ENCODE measurements around the gene MFRP. TPM values are rescaled to one million over a fixed set of nuclear protein-coding genes. Genes with fewer than 3 reads are reported as not detected.

The MFRP gene
- total and polyA plus RNA-seq, 9 donors: 0.11 TPM; not detected in 8

DNA sequence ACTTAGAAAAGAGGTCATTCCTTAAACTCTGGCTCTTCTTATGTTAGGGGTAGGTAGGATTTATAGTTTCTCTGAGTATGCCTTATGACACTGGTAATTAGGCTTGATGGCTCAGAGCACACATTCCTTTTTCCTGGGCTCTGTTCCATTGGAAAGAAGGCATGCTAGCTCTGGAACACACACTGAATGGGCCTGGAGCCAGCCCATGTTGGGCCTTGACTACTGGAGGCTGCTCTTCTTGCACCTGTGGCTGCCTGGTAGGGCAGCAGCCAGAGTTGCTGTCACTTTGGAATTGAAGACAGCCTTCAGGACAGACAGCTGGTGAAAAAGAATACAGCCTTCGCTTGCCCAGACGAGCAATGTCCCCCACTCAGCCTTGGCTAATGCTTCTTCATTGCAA lies 47.8 kb downstream of the MFRP start:
- intact Hi-C loops (cut with DNase I): no loop called here
- 75 to 90% (median 90%) methylated on average over 2 of the region's 2 CpGs for WGBS, 3 donors
- DNase-seq: peak in 1 of 5 donors; percentile 53
- TF ChIP-seq POLR2A (IDR thresholded peaks at IDR 0.05): no peak
- no peak for TF ChIP-seq EP300 (IDR thresholded peaks at IDR 0.05)
- TF ChIP-seq, protein P1, sequence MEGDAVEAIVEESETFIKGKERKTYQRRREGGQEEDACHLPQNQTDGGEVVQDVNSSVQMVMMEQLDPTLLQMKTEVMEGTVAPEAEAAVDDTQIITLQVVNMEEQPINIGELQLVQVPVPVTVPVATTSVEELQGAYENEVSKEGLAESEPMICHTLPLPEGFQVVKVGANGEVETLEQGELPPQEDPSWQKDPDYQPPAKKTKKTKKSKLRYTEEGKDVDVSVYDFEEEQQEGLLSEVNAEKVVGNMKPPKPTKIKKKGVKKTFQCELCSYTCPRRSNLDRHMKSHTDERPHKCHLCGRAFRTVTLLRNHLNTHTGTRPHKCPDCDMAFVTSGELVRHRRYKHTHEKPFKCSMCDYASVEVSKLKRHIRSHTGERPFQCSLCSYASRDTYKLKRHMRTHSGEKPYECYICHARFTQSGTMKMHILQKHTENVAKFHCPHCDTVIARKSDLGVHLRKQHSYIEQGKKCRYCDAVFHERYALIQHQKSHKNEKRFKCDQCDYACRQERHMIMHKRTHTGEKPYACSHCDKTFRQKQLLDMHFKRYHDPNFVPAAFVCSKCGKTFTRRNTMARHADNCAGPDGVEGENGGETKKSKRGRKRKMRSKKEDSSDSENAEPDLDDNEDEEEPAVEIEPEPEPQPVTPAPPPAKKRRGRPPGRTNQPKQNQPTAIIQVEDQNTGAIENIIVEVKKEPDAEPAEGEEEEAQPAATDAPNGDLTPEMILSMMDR (IDR thresholded peaks at IDR 0.05): no peak
- Histone ChIP-seq H3K9me3 (no peaks in the 10 kb centered on the region), H3K4me3 (no peak overlapping the region), H3K36me3 (no peaks in the 10 kb centered on the region), H3K4me1 (ENCODE audit: insufficient read depth) (no peaks in the 10 kb centered on the region), H3K27me3 (no peaks in the 10 kb centered on the region), H3K27ac (no peak overlapping the region)

DNA sequence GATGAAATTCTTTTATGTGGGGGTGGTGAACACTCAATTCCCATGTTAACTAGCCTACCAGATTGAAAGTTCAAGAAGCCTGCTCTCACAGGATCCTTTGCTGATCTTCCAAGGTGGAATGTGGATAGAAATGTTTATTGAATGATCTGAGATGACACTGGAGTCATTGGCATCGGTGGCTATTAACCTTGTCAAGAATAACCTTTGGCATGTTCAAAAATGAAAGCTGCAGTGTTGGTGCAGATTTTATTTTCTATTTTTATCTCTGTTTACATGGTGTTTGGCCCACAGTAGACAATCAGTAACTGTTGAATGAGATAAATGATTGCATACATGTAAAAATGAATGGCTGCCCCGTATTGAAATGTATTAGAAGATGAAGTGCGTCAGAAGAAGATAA lies 48.6 kb downstream of the MFRP start:
- TF ChIP-seq POLR2A (IDR thresholded peaks at IDR 0.05) (no peak), EP300 (IDR thresholded peaks at IDR 0.05) (no peak)
- TF ChIP-seq, protein P1 (IDR thresholded peaks at IDR 0.05): no peak
- Histone ChIP-seq H3K27me3 (no peaks in the 10 kb centered on the region), H3K4me1 (ENCODE audit: insufficient read depth) (no peaks in the 10 kb centered on the region), H3K4me3 (no peak overlapping the region), H3K27ac (no peak overlapping the region), H3K36me3 (no peaks in the 10 kb centered on the region), H3K9me3 (no peaks in the 10 kb centered on the region)
- no peak for DNase-seq
- intact Hi-C loops (cut with DNase I): no loop called here
- 43 to 63% (median 46%) methylated on average over 3 of the region's 3 CpGs for WGBS, 3 donors

DNA sequence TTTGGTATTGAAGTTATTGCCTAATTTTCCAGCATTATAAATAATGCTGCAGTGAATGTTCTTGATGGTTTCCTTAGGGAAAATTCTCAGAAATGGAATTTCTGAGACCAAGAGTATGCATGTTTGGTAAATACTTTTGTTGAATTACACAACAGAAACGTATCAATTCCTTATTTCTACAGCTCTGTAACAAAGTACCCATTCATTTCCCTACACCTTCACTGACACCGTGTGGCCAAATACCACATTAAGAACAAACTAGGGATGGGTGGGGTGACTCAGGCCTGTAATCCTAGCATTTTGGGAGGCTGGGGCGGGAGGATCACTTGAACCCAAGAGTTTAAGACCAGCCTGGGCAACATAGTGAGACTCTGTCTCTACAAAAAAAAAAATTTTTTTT lies 51.3 kb downstream of the MFRP start:
- TF ChIP-seq, protein P1 (IDR thresholded peaks at IDR 0.05): no peak
- TF ChIP-seq POLR2A (IDR thresholded peaks at IDR 0.05) (no peak), EP300 (IDR thresholded peaks at IDR 0.05) (no peak)
- Histone ChIP-seq H3K27ac (no peak overlapping the region), H3K36me3 (no peaks in the 10 kb centered on the region), H3K9me3 (no peaks in the 10 kb centered on the region), H3K4me3 (no peak overlapping the region), H3K27me3 (no peaks in the 10 kb centered on the region), H3K4me1 (ENCODE audit: insufficient read depth) (no peaks in the 10 kb centered on the region)
- intact Hi-C loops (cut with DNase I): no loop called here
- WGBS, 3 donors: 51 to 59% (median 55%) methylated on average over 3 of the region's 3 CpGs
- DNase-seq: no peak

DNA sequence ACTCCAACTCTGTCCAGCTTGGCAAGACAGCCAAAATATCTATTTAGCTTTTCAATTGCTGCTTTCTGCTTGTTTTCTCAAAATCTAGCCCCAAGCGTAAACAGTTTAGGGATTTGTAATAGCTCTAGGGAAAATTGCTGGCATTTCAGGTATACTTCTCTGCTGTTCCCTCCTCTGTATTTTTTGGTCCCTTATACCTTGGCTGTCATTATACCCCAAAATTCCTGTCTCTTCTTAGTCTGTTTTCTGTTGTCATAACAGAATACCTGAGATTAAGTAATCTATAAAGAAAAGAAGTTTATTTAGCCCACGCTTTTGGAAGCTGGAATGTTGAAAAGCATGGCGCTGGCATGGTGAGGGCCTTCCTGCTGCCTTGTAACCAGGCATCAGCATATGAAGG lies 53.0 kb downstream of the MFRP start:
- TF ChIP-seq EP300 (IDR thresholded peaks at IDR 0.05): no peak
- TF ChIP-seq, protein P1 (IDR thresholded peaks at IDR 0.05): no peak
- no peak for TF ChIP-seq POLR2A (IDR thresholded peaks at IDR 0.05)
- Histone ChIP-seq H3K27me3 (no peaks in the 10 kb centered on the region), H3K9me3 (no peaks in the 10 kb centered on the region), H3K4me3 (no peak overlapping the region), H3K27ac (no peak overlapping the region), H3K4me1 (ENCODE audit: insufficient read depth) (no peaks in the 10 kb centered on the region), H3K36me3 (no peaks in the 10 kb centered on the region)
- DNase-seq: no peak
- intact Hi-C loops (cut with DNase I): no loop called here
- WGBS, 3 donors: 94 to 97% (median 96%) methylated on average over 3 of the region's 3 CpGs

All from ovary (tissue), 9 donors.